Ascending aorta (tissue), 2 donors: ENCODE results near the gene LRSAM1. TPM values are rescaled to one million over a fixed set of nuclear protein-coding genes. Genes with fewer than 3 reads are reported as not detected.

ENCODE experiments used
- DNase-seq, 2 donors: peaks; one replicate each; pipeline ENCODE4 v3.0.0-alpha.2; 2019; ENCODE audit warnings: low spot score in 2 of 2
- H3K27ac ChIP-seq, 2 donors: fragments of 200-600 bp; sonication (generic); one replicate each; pipeline ENCODE4 v1.5.1; 2016 to 2017; ENCODE audit warnings: mild to moderate bottlenecking in 1 of 2
- H3K27me3 ChIP-seq: fragments of 200-600 bp; sonication (generic); one replicate; pipeline ENCODE4 v1.5.1; 2017
- H3K36me3 ChIP-seq, 2 donors: fragments of 200-600 bp; sonication (generic); one replicate each; pipeline ENCODE4 v1.5.1; 2016
- H3K4me1 ChIP-seq, 2 donors: fragments of 200-600 bp; sonication (generic); one replicate each; pipeline ENCODE4 v1.5.1; 2016 to 2017; ENCODE audit warnings: mild to moderate bottlenecking in 1 of 2
- H3K4me3 ChIP-seq, 2 donors: fragments of 200-600 bp; sonication (generic); one replicate each; pipeline ENCODE4 v1.5.1; 2016 to 2017; ENCODE audit warnings: mild to moderate bottlenecking in 1 of 2
- H3K9me3 ChIP-seq, 2 donors: fragments of 200-600 bp; sonication (generic); one replicate each; pipeline ENCODE4 v1.5.1; 2016
- CTCF ChIP-seq, 3 experiments: fragments of 200-600 bp in 2 of 3; fragments of 450-650 bp in 1 of 3; sonication (generic) in 2 of 3; IDR thresholded peaks; one replicate each; pipeline ENCODE4 v1.5.1; 2016 to 2019; ENCODE audit warnings: antibody characterized with exemption in 3 of 3, mild to moderate bottlenecking in 1 of 3, moderate library complexity in 1 of 3
- intact Hi-C: fragments of 100-400 bp; cut with DNase I; formaldehyde crosslinking; loops from one replicate; pipeline ENCODE4 v1.15.1; 2023
- total RNA-seq: library from RNA; depleted of rRNA; stranded (reverse); fragments of >200 nt; gene quantifications from one replicate; pipeline ENCODE4 v1.1.0, GENCODE V29; 2016

Gene LRSAM1
- total RNA-seq, 1 donor from 2014 or later = 22.8 TPM

- Histone ChIP-seq H3K4me1 (peaks cover 9 to 20% of the 10 kb centered on the region in 2 donors), H3K36me3 (peaks cover 27 to 56% of the 10 kb centered on the region in 2 donors), H3K4me3 (peak overlapping the region; percentile 75 to 82), H3K27me3 (no peaks in the 10 kb centered on the region), H3K27ac (peak overlapping the region in 1 of 2 donors; percentile 94), H3K9me3 (no peaks in the 10 kb centered on the region)
- peak in 1 of 2 donors; percentile 75 for DNase-seq
- no peak for TF ChIP-seq CTCF (IDR thresholded peaks at IDR 0.05)
- intact Hi-C loops = no loop called here
Measured at GRCh38 chr9:127452691-127453090, 1.4 kb downstream of the LRSAM1 start.

- no peak for DNase-seq
- H3K27ac ChIP-seq = no peak overlapping the region
- H3K36me3 ChIP-seq = peaks cover 34 to 53% of the 10 kb centered on the region in 2 donors
- intact Hi-C loops = no loop called here
- H3K27me3 ChIP-seq = no peaks in the 10 kb centered on the region
- peaks cover 3 to 12% of the 10 kb centered on the region in 2 donors for H3K4me1 ChIP-seq
- TF ChIP-seq CTCF (IDR thresholded peaks at IDR 0.05) = peak in 1 of 3 experiments; percentile 22
- no peaks in the 10 kb centered on the region for H3K9me3 ChIP-seq
- H3K4me3 ChIP-seq = no peak overlapping the region
Measured at GRCh38 chr9:127455324-127455992, 4.1 kb downstream of the LRSAM1 start.

- intact Hi-C loops = no loop called here
- Histone ChIP-seq H3K36me3 (peaks cover 51 to 69% of the 10 kb centered on the region in 2 donors), H3K4me3 (no peak overlapping the region), H3K4me1 (peaks cover 3 to 9% of the 10 kb centered on the region in 2 donors), H3K27me3 (no peaks in the 10 kb centered on the region), H3K27ac (no peak overlapping the region), H3K9me3 (no peaks in the 10 kb centered on the region)
- TF ChIP-seq CTCF (IDR thresholded peaks at IDR 0.05) = no peak
- DNase-seq = no peak
Measured at GRCh38 chr9:127457191-127457878, 6.0 kb downstream of the LRSAM1 start.

GRCh38 chr9:127458921-127459320 is 7.6 kb downstream of the LRSAM1 start:
- H3K27me3 ChIP-seq = no peaks in the 10 kb centered on the region
- TF ChIP-seq CTCF (IDR thresholded peaks at IDR 0.05) = no peak
- peaks cover 0 to 4% of the 10 kb centered on the region in 2 donors for H3K4me1 ChIP-seq
- DNase-seq = no peak
- H3K9me3 ChIP-seq = no peaks in the 10 kb centered on the region
- peaks cover 67 to 82% of the 10 kb centered on the region in 2 donors for H3K36me3 ChIP-seq
- H3K27ac ChIP-seq = no peak overlapping the region
- no peak overlapping the region for H3K4me3 ChIP-seq
- intact Hi-C loops = no loop called here

DNA sequence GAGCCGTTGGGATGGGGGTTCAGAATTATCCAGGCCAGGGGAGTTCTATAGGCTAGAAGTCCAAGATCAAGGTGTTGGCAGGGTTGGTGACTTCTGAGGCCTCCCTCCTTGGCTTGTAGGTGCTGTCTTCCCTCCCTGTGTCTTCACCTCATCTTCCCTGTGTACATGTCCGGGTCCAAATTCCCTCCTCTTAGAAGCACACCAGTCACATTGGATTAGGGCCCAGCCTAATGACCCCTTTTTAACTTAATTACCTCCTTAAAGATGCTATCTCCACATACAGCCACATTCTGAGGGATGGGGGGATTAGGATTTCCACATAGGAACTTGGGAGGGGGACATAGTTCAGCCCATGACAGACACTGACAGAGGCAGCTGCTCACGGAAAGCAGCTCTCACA is 12.1 kb downstream of the LRSAM1 start:
- intact Hi-C loops = no loop called here
- no peak for DNase-seq
- H3K36me3 ChIP-seq = peaks cover 74 to 80% of the 10 kb centered on the region in 2 donors
- no peak overlapping the region for H3K4me3 ChIP-seq
- H3K27ac ChIP-seq = no peak overlapping the region
- H3K9me3 ChIP-seq = no peaks in the 10 kb centered on the region
- H3K27me3 ChIP-seq = no peaks in the 10 kb centered on the region
- H3K4me1 ChIP-seq = peaks cover 0 to 4% of the 10 kb centered on the region in 2 donors
- no peak for TF ChIP-seq CTCF (IDR thresholded peaks at IDR 0.05)
